ENCODE results near the gene PTPRT. TPM values are rescaled to one million over a fixed set of nuclear protein-coding genes. Genes with fewer than 3 reads are reported as not detected.

Gene PTPRT
- total RNA-seq, 1 donor, result 0.72 TPM

DNA sequence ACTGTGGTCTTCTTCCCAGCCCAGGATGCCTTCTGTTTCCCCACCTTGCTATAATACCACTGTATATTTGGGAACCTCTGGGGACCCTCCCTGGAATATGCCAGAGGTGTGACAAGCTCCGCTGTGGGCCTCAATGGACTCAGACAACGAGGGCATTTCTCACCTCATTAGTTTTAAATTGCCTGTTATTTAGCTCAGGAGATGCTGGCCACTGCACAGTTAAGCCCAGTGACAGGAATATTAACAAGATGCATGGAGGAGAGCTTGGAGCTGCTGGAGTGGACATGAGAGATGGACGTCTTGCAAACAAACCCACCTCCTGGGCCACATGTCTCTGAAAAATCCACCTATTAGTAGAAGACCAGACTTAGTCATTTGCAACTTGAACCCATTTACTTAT, 1136.4 kb downstream of the PTPRT start:
- no peak for TF ChIP-seq CTCF (IDR thresholded peaks at IDR 0.05; ENCODE audit: insufficient read depth, low read length)
- DNase-seq (ENCODE audit: low read depth), result no peak
- no peak overlapping the region for H3K4me3 ChIP-seq (ENCODE audit: low read depth, low read length)

GRCh38 chr20:42051921-42052320, 1137.8 kb downstream of the PTPRT start:
- TF ChIP-seq CTCF (IDR thresholded peaks at IDR 0.05; ENCODE audit: insufficient read depth, low read length), result no peak
- no peak for DNase-seq (ENCODE audit: low read depth)

DNA sequence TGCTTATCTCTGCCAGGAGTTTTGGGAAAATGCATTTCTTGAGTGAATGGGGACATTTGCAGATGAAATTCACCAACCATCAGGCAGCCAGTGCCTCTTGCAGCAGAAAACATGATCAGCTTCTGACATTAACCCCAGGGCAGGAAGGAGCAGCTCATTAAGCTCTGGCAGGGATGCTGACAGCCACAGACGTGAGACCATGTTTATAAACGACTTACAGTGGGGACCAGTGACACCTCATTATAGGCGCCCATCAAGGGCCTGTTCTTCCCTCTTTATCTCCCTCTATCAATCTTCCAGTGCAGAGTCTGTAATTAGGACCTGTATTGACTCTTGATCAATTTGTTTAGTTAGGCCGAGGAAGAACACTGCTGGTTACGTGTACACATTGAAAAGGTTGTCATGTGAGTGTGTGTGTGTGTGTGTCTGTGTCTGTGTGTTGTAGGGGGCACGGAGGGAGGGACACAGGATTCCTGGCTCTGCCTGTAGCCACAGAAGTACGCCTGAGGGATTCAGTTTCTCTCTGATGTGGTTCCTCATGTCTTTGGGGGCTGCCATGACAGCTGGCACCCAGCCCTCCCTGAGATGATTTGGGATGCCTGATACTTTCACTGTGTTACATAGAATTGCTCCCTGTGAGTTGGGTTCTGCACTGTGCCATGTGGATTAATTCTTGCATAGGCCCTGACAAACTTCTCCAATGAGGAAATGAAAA, 1143.2 kb downstream of the PTPRT start:
- no peak for TF ChIP-seq CTCF (IDR thresholded peaks at IDR 0.05; ENCODE audit: insufficient read depth, low read length)
- H3K4me3 ChIP-seq (ENCODE audit: low read depth, low read length), result no peak overlapping the region
- DNase-seq (ENCODE audit: low read depth), result no peak

More at GRCh38 chr20:42051921-42052320, 1137.8 kb downstream of the PTPRT start:
- no peak overlapping the region for H3K4me3 ChIP-seq (ENCODE audit: low read depth, low read length)

DNA sequence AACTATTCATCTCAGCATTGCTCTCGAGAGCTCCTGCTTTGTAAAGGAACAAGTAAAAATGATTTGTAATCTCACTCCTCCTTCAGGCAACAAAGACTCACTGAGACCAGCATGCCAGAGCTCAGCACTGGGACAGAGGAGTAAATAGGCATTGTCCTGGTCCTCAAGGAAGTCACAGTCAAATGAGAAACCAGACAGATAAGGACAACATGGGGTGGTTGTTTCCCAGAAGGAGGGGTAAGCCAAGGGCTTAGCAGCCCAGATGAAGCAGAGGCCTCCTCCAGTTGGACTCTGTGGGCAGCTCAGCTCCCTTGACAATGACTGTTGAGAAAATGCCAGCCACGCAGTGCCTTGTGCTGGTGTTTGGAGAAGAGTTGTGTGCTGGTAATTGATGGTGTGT, 1145.8 kb downstream of the PTPRT start:
- no peak for TF ChIP-seq CTCF (IDR thresholded peaks at IDR 0.05; ENCODE audit: insufficient read depth, low read length)
- H3K4me3 ChIP-seq (ENCODE audit: low read depth, low read length), result no peak overlapping the region
- DNase-seq (ENCODE audit: low read depth), result no peak

- no peak for TF ChIP-seq CTCF (IDR thresholded peaks at IDR 0.05; ENCODE audit: insufficient read depth, low read length)
- DNase-seq (ENCODE audit: low read depth), result no peak
- no peak overlapping the region for H3K4me3 ChIP-seq (ENCODE audit: low read depth, low read length)
Observed at GRCh38 chr20:42041000-42041565, 1148.6 kb downstream of the PTPRT start.

DNA sequence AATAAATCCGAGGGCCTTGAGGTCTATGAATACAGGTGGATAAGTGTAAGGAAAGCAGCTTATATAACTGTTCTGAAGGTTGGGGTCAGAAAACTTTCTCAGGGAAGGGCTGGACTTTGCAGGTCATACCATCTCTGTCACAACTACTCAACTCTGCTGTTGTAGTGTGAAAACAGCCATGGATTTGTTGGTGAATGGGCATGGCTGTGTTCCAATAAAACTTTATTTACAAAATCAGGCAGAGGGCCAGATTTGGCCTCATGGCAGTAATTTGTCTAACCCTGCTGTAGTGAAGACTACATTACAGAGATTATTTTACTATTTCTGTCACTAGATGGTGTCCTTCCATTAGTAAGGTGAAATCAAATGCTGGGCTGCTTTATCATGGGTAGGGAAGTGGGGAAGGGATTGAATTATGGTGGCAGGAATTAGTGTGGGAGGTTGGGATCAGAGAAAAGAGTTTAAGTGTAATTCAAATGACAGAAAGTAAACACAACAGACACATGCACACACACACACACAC, 1161.9 kb downstream of the PTPRT start:
- no peak for DNase-seq (ENCODE audit: low read depth)
- H3K4me3 ChIP-seq (ENCODE audit: low read depth, low read length), result no peak overlapping the region
- TF ChIP-seq CTCF (IDR thresholded peaks at IDR 0.05; ENCODE audit: insufficient read depth, low read length), result no peak
